ENCODE results near the gene TPM4. TPM values are rescaled to one million over a fixed set of nuclear protein-coding genes. Genes with fewer than 3 reads are reported as not detected.

TPM4 gene
- total RNA-seq, 2 donors from 2014 or later, result 462 to 510 TPM

DNA sequence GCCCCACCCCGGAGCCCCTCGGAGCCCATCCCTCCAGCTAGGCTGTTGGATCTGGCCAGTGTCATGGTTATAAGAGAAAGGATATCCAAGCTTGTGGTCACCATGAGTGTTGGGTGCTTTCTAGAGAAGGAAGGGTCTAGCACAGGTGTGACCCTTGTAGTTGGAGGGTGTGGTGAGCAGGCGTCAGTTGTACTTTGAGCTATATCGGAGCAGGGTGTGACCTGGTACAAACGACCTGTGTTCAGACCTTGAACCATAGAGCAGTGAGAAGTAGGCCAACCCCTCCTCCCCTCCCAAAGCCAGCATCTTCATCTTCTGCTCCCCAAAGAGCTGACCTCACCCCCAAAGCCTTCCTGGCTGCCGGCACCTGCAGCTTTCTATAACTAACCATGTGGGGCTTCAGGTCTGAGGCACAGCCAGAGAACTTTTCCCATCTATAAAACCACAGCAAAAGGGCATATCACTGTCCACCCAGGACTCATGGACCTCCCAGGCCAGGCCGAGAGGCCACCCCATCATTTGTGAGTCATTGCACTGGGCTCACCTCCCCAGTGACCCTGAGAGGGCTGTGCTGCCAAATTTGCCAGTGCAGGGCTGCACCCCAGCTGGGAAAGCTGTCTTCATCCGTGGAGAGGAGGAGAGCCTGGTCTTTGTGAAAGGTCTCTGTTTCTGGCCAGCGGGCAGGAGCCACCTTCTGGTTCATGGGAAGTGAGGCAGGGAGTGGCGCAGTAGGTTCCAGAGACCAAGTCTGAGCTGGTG, 49.6 kb downstream of the TPM4 start:
- ATAC-seq, result no peak
- no peak overlapping the region for H3K4me3 Mint-ChIP-seq
- peaks cover 5 to 24% of the 10 kb centered on the region in 2 donors for H3K4me1 Mint-ChIP-seq (ENCODE audit: low read depth in 2 of 2)
- H3K9me3 Mint-ChIP-seq, result no peaks in the 10 kb centered on the region
- H3K27me3 Mint-ChIP-seq, result no peaks in the 10 kb centered on the region
- peaks cover 15% of the 10 kb centered on the region for H3K36me3 Mint-ChIP-seq
- DNase-seq (ENCODE audit: low spot score), result no peak
- H3K27ac Mint-ChIP-seq, result peak overlapping the region in 1 of 2 donors; percentile 51

DNA sequence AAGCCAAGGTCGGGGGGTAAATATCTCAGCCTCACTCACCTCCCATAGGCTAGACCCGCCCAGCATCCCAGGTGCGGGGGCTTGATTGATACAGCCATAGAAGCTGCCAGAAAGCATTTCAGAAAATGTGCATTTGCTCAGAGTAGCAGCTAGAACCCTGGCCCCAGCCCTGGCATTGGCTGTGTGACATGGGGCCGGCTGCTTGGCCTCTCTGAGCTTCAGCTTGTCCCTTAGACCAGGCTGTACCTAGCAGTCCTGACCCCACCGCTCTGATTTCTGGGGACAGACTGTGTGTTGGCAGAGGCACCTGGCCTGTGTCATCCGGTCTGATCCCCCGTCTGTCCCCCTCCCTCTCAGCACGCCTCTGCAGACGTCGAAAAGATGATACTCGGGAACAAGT, 50.8 kb downstream of the TPM4 start:
- Mint-ChIP-seq H3K27ac (no peak overlapping the region), H3K27me3 (no peaks in the 10 kb centered on the region), H3K4me1 (ENCODE audit: low read depth in 2 of 2) (peaks cover 17 to 28% of the 10 kb centered on the region in 2 donors), H3K9me3 (peaks cover 10% of the 10 kb centered on the region), H3K4me3 (no peak overlapping the region), H3K36me3 (peaks cover 26% of the 10 kb centered on the region)
- no peak for ATAC-seq
- no peak for DNase-seq (ENCODE audit: low spot score)

DNA sequence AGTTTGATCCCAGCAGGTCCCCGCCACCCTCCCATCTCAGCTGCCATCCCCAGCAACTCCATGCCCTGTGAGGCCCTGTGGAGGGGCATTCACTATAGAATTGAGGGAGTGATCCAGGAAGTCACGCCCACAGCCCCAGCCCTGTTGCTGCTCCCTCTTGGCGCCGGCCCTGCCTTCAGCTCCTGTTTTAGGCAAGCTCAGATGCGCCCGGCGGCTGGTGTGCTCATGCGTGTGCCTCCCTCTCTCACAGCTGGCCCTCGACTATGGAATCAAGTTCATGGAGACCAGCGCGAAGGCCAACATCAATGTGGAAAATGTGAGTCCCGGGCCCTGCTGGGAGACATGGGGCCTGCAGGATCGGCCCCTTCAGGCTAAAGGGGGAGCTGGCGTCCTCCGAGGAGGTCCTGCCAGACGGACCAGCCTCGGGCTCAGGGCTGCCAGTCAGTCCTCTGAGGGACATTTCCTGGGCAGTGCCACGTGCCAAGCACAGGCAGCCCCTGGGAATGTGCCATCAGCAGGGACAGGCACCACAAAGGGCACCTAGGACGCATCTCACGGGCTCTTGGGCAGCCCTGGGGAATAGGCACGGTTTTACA, 51.6 kb downstream of the TPM4 start:
- Mint-ChIP-seq H3K36me3 (peaks cover 32% of the 10 kb centered on the region), H3K9me3 (peaks cover 10% of the 10 kb centered on the region), H3K27ac (peak overlapping the region in 1 of 2 donors; percentile 38), H3K4me3 (no peak overlapping the region), H3K4me1 (ENCODE audit: low read depth in 2 of 2) (peaks cover 22 to 33% of the 10 kb centered on the region in 2 donors), H3K27me3 (no peaks in the 10 kb centered on the region)
- ATAC-seq (no peak), DNase-seq (ENCODE audit: low spot score) (no peak)

DNA sequence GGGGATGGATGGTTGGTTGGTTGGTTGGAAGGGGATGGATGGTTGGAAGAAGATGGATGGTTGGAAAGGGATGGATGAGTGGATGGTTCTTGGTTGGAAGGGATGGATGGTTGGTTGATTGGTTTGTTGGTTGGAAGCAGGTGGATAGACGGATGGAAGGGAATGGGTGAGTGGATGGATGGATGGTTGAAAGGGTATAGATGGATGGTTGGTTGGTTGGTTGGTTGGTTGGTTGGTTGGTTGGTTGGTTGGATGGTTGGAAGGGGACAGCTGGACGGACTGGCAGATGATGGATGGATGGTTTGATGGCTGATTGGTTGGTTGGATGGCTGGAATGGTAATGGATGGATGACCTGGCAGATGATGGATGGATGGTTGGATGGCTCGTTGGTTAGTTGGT, 55.4 kb downstream of the TPM4 start:
- peaks cover 12% of the 10 kb centered on the region for H3K9me3 Mint-ChIP-seq
- H3K27me3 Mint-ChIP-seq, result no peaks in the 10 kb centered on the region
- peaks cover 48% of the 10 kb centered on the region for H3K36me3 Mint-ChIP-seq
- peak overlapping the region; percentile 34 to 98 for H3K27ac Mint-ChIP-seq
- H3K4me1 Mint-ChIP-seq (ENCODE audit: low read depth in 2 of 2), result peaks cover 52% of the 10 kb centered on the region in 2 donors
- peak overlapping the region; percentile 22 for H3K4me3 Mint-ChIP-seq
- no peak for ATAC-seq
- no peak for DNase-seq (ENCODE audit: low spot score)

DNA sequence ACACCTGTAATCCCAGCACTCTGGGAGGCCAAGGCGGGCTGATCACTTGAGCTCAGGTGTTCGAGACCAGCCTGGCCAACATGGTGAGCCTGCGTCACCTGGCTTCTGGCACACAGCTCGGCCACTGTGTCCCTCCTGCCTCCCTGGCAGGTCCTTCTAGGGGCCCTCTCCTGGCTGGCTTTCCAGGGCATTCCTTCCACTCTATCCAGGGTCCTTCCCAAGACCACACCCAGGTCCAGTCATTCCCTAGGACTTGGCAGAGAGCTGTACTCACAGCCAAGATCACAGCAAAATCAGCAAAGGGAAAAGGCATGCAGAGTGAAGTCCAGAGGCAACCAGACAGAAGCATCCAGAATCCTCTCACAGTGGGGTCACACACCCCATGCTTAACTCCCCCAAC, 57.5 kb downstream of the TPM4 start:
- ATAC-seq (no peak), DNase-seq (ENCODE audit: low spot score) (no peak)
- H3K9me3 Mint-ChIP-seq, result peaks cover 12% of the 10 kb centered on the region
- H3K4me1 Mint-ChIP-seq (ENCODE audit: low read depth in 2 of 2), result peaks cover 65 to 69% of the 10 kb centered on the region in 2 donors
- H3K27me3 Mint-ChIP-seq, result no peaks in the 10 kb centered on the region
- H3K4me3 Mint-ChIP-seq, result no peak overlapping the region
- H3K36me3 Mint-ChIP-seq, result peaks cover 49% of the 10 kb centered on the region
- peak overlapping the region; percentile 79 to 98 for H3K27ac Mint-ChIP-seq

DNA sequence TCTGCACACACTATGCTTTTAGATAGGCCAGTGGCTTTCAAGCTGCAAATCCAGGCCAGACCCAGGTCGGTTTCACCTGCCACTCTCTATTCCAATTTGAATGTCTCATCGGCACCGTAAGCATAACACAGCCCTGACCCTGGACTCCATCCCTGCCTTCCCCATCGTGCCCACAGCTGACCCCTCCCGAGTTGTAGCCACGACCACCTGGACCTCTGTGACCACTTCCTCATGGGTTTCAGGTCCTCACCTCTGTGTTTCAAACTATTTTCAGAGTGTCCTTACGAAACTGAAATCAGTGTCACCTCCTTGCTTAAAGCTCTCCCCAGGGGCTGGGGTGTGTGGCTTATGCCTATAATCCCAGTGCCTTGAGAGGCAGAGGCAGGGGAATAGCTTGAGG, 58.2 kb downstream of the TPM4 start:
- no peaks in the 10 kb centered on the region for H3K27me3 Mint-ChIP-seq
- no peak for ATAC-seq
- H3K9me3 Mint-ChIP-seq, result peaks cover 12% of the 10 kb centered on the region
- no peak for DNase-seq (ENCODE audit: low spot score)
- peaks cover 67 to 76% of the 10 kb centered on the region in 2 donors for H3K4me1 Mint-ChIP-seq (ENCODE audit: low read depth in 2 of 2)
- H3K36me3 Mint-ChIP-seq, result peaks cover 48% of the 10 kb centered on the region
- peak overlapping the region; percentile 60 to 98 for H3K27ac Mint-ChIP-seq
- peak overlapping the region; percentile 43 for H3K4me3 Mint-ChIP-seq

DNA sequence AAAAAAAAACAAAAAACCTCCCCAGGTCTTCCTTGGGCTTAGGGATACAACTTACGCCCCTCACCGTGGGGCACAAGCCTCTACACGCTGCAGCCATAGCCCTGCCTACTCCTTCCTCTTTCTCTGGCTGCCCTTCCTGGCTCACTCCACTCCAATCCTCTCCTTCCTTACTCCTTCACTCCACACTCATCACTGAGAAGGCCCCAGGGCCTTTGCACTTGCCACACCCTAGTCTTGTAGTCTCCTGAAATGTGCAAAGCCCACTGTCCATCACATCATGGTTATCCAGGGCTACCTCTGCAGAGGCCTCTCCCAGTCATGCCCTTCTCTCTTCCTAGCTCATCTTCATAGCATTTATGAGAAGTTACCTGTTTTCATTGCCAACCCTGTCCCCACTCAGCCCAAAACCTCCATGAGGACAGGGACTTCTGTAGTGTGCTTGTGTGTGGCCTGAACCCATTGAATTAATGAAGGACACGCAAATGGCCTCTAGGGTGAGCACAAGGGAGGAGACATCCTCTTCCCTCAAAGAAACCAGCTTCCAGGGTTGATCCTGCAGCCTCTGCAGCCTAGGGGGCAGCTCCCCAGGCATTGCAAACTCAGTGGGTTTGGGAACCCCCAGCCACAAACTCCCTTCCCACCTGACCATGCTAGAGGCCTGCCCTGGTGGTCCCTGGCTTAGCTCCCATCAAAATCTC, 59.3 kb downstream of the TPM4 start:
- H3K36me3 Mint-ChIP-seq, result peaks cover 41% of the 10 kb centered on the region
- ATAC-seq (no peak), DNase-seq (ENCODE audit: low spot score) (no peak)
- peak overlapping the region; percentile 57 for H3K4me3 Mint-ChIP-seq
- peaks cover 12% of the 10 kb centered on the region for H3K9me3 Mint-ChIP-seq
- peak overlapping the region; percentile 86 to 98 for H3K27ac Mint-ChIP-seq
- peaks cover 71 to 85% of the 10 kb centered on the region in 2 donors for H3K4me1 Mint-ChIP-seq (ENCODE audit: low read depth in 2 of 2)
- no peaks in the 10 kb centered on the region for H3K27me3 Mint-ChIP-seq

DNA sequence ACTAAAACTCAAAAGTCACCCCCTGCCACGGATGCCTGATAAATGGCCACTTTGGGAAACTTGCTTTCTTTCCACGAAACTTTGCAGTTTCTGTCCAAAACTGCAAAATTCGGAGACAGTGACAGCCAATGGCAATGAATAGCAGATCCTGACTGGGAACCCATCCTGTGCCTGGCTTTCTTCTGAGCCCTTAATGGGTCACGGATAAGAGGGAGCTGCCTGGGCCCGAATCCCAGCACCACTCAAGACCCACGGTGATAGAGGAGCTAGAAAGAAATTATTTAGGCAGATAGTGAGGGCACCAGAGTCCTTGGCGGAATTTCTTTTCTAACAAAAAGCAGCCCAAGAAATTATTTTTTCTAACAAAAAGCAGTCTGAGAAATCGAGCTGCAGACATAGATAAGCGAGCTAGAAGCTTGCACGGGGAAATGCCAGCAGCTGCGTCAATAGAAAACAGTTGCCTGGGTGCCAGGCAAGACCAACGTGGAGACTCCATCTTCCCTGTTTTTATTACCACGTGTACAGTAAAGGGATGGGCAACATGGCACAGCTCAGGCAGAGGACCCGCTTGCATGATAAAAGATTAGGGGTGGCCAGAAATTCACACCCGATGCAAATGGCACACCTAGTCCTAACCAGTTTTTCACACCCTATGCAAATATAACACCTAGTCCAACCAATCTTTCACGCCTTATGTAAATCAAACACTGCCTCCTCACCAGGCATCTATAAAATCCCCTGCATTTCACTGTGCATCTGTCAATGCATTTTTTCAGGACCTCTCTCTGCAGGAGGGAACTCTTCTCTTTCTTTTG, 60.1 kb downstream of the TPM4 start:
- no peak for DNase-seq (ENCODE audit: low spot score)
- Mint-ChIP-seq H3K4me3 (peak overlapping the region; percentile 57), H3K9me3 (peaks cover 8% of the 10 kb centered on the region), H3K27ac (peak overlapping the region; percentile 86 to 98), H3K27me3 (no peaks in the 10 kb centered on the region), H3K4me1 (ENCODE audit: low read depth in 2 of 2) (peaks cover 75 to 88% of the 10 kb centered on the region in 2 donors), H3K36me3 (peaks cover 35% of the 10 kb centered on the region)
- peak; percentile 68 to 77 for ATAC-seq

DNA sequence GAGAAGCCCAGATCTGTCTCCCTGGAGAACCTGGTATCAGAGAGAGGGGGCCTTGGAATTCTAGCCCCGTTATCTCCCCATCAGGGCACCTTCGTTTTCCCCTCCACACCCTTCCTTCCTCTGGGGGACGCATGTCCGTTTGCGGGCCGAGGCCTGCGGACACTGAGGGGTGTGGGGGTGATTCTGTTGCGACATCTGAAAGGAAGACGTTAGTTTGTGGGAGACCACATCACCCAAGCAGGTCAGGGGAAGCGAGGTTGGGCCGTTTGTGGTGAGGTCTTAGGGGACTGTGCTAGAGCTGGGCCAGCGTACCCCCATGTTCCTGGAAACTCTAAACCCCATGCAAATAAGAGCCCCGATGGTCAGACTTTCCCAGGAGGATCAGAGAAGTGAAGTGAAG, 63.5 kb downstream of the TPM4 start:
- peaks cover 3% of the 10 kb centered on the region for H3K9me3 Mint-ChIP-seq
- H3K27me3 Mint-ChIP-seq, result no peaks in the 10 kb centered on the region
- ATAC-seq, result peak; percentile 69 to 81
- peak overlapping the region; percentile 80 for H3K4me3 Mint-ChIP-seq
- H3K27ac Mint-ChIP-seq, result peak overlapping the region; percentile 92 to 98
- peaks cover 24% of the 10 kb centered on the region for H3K36me3 Mint-ChIP-seq
- H3K4me1 Mint-ChIP-seq (ENCODE audit: low read depth in 2 of 2), result peaks cover 70 to 82% of the 10 kb centered on the region in 2 donors
- DNase-seq (ENCODE audit: low spot score), result peak; percentile 91

DNA sequence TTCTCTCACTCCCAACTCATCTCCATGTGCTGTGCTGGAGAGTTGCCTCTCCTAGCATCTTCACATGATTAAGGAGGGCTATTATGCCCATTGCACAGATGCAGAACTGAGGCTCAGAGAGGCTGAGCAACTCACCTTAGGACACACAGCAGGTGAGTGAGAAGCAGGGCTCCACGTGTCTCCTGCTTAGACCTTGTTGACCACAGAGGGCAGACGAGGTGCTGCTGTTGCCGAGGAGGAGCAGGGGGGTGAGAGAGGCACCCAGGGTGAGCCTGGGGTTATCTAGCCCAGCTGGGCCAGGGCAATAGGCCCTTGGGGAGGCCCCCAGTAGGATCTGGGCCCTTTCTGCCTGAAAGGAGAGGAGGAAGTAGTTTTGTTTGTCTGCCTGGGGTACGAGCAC, 64.7 kb downstream of the TPM4 start:
- H3K27ac Mint-ChIP-seq, result peak overlapping the region; percentile 92 to 98
- peak; percentile 21 to 56 for ATAC-seq
- no peaks in the 10 kb centered on the region for H3K9me3 Mint-ChIP-seq
- H3K36me3 Mint-ChIP-seq, result peaks cover 24% of the 10 kb centered on the region
- no peaks in the 10 kb centered on the region for H3K27me3 Mint-ChIP-seq
- peak overlapping the region; percentile 79 for H3K4me3 Mint-ChIP-seq
- no peak for DNase-seq (ENCODE audit: low spot score)
- peaks cover 68 to 80% of the 10 kb centered on the region in 2 donors for H3K4me1 Mint-ChIP-seq (ENCODE audit: low read depth in 2 of 2)

DNA sequence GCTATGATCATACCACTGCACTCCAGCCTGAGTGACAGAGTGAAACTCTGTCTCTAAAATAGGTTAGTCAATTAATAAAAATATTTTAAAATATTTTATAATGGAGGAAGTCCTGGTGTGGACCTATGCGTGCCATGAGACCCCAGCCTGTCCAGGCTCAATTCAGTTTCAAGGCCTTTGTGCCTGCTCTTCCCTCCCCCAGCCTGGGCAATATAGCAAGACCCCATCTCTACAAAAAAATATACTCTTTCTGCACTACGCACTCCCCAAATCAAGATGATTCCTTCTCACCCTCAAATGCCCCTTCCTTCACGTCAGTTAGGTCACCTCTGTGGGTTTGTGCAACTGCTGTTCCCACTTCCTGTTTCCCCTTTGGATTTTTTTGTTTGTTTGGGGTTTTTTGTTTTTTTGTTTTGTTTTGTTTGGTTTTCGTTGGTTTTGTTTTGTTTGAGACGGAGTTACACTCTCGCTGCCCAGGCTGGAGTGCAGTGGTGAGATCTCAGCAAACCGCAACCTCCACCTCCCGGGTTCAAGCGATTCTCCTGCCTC, 65.8 kb downstream of the TPM4 start:
- ATAC-seq, result no peak
- Mint-ChIP-seq H3K27me3 (no peaks in the 10 kb centered on the region), H3K4me1 (ENCODE audit: low read depth in 2 of 2) (peaks cover 62 to 73% of the 10 kb centered on the region in 2 donors), H3K36me3 (peaks cover 27% of the 10 kb centered on the region), H3K9me3 (no peaks in the 10 kb centered on the region), H3K4me3 (peak overlapping the region; percentile 100), H3K27ac (peak overlapping the region; percentile 92 to 98)
- DNase-seq (ENCODE audit: low spot score), result peak; percentile 73

DNA sequence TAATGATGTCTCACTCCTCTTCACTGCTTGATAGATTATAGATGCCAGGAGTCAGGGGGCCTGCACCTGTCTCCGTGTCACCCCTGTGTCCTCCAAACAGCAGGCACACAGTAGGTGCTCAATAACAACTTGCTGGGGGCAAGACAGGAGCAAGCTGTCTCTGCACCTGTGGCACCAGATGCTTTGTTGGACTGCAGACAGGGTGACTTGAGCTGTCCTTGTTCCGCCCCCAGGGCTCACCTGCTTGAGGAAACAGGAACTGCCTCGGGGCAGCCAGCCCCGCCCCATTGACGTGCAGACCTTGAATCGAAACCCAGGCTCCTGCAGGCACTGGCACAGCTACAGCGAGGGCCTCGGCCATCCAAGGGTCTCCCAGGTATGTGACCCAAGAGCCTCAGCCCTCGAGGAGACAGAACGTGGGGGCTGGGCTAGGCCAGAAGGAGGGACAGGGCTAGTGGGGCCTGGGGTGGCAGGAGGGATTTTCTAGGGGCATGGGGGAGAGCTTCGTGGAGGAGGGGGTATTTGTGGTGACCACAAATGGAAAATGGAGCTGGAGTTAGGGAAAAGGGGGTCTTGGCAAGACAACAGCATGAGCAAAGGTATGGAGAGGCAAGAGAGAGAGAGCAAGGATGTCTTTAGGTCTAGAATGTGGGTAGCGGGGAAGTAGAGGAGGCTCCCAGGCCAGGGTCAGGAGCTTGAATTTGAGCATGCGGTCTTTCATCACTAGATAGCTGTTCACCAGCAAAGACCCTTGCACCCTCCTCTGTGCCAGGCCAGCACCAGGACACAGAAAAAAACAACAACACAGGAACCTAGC, 67.3 kb downstream of the TPM4 start, which contains the start of gene HSH2D:
TSS of gene HSH2D (plus strand) at position 287 of the 817 bp plus-strand sequence. CDS start 5,066 bp downstream, outside the sequence.
- Mint-ChIP-seq H3K9me3 (no peaks in the 10 kb centered on the region), H3K27me3 (no peaks in the 10 kb centered on the region), H3K27ac (peak within 1 kb of the TSS; percentile 92 to 98), H3K36me3 (peaks cover 25% of the 10 kb centered on the region), H3K4me1 (ENCODE audit: low read depth in 2 of 2) (peaks cover 52 to 63% of the 10 kb centered on the region in 2 donors), H3K4me3 (peak within 1 kb of the TSS; percentile 100)
- DNase-seq (ENCODE audit: low spot score) (peak; percentile 83), ATAC-seq (peak; percentile 71 to 73)

Measured in natural killer cell treated with Interleukin-12 subunit alpha and Interleukin-12 subunit beta and Interleukin-15 and Interleukin-18, amount 100 ng/mL, for 72 hours (primary cell).